ENCODE data around the gene PIGN. TPM values are rescaled to one million over a fixed set of nuclear protein-coding genes. Genes with fewer than 3 reads are reported as not detected.

Gene PIGN
- total and polyA plus RNA-seq, 2 of the 8 experiments (the other 6 are each of a cell fraction or from before 2014, with no cell fraction given) = 20.9 to 26.3 TPM

- Histone ChIP-seq H3K4ac (replicated peaks; ENCODE audit: insufficient read length, low read depth, low read length) (no peak overlapping the region), H2BK5ac (ENCODE audit: low read depth, low read length) (no peak overlapping the region), H3K36me3 (ENCODE audit: control insufficient read depth in 2 of 4, insufficient read depth in 4 of 4, low read length in 3 of 4) (no peaks in the 10 kb centered on the region; a peak in 1 of 8 replicates), H3K56ac (replicated peaks; ENCODE audit: insufficient read length, low read depth, low read length) (no peak overlapping the region), H3K18ac (ENCODE audit: extremely low read depth, low read length) (no peak overlapping the region), H4K20me1 (replicated peaks in 1 of 2; ENCODE audit: control insufficient read depth in 1 of 2, insufficient read depth in 2 of 2, low read length in 2 of 2) (no peaks in the 10 kb centered on the region), H3K79me2 (ENCODE audit: control insufficient read depth in 1 of 2, insufficient read depth in 2 of 2, low read length in 2 of 2) (no peaks in the 10 kb centered on the region), H4K91ac (replicated peaks; ENCODE audit: insufficient read length, low read length) (no peak overlapping the region), H3K4me3 (ENCODE audit: extremely low read depth in 1 of 4, insufficient read depth in 2 of 4, low read depth in 3 of 4, low read length in 4 of 4) (no peak overlapping the region), H2BK20ac (ENCODE audit: low read length) (no peak overlapping the region), H3K9me3 (ENCODE audit: insufficient read depth in 2 of 2, low read depth in 1 of 2, low read length in 1 of 2) (no peaks in the 10 kb centered on the region), H3K4me1 (replicated peaks in 1 of 4; ENCODE audit: control insufficient read depth in 3 of 4, insufficient read depth in 4 of 4, low read length in 3 of 4) (no peaks in the 10 kb centered on the region), H3K23me2 (ENCODE audit: low read depth, low read length) (no peaks in the 10 kb centered on the region), H3K27me3 (replicated peaks in 1 of 4; ENCODE audit: control insufficient read depth in 3 of 4, extremely low read depth in 1 of 4, insufficient read depth in 3 of 4, low read length in 3 of 4) (no peaks in the 10 kb centered on the region), H2AK5ac (ENCODE audit: low read depth, low read length) (no peak overlapping the region), H3K14ac (ENCODE audit: insufficient read length) (no peak overlapping the region), H2AFZ (ENCODE audit: low read length) (no peak overlapping the region), H2BK120ac (replicated peaks; ENCODE audit: low read depth, low read length) (no peak overlapping the region), H3K9ac (replicated peaks in 1 of 4; ENCODE audit: extremely low read depth in 1 of 4, low read depth in 3 of 4, low read length in 3 of 4) (no peak overlapping the region), H2BK15ac (ENCODE audit: low read length) (no peak overlapping the region), H3K4me2 (ENCODE audit: insufficient read depth in 1 of 2, low read depth in 2 of 2, low read length in 2 of 2) (no peak overlapping the region), H3K27ac (ENCODE audit: low read depth, low read length) (no peak overlapping the region), H2BK12ac (ENCODE audit: low read depth, low read length) (no peak overlapping the region), H3K23ac (ENCODE audit: insufficient read length) (no peak overlapping the region), H3K79me1 (ENCODE audit: low read depth, low read length) (no peaks in the 10 kb centered on the region), H4K5ac (ENCODE audit: insufficient read length, low read depth, low read length) (no peak overlapping the region), H4K8ac (ENCODE audit: extremely low read depth, insufficient read depth, low read length) (no peak overlapping the region)
- 88 to 100% methylated on average over 1 of the region's 1 CpG for WGBS, 2 experiments (ENCODE audit: extremely low coverage in 1 of 2, insufficient coverage in 1 of 2, insufficient read length in 1 of 2, insufficient replicate concordance in 2 of 2, low coverage in 1 of 2, low lambda C conversion rate in 2 of 2, missing lambda C conversion rate in 1 of 2)
- FAIRE-seq = no peak
- ChIA-PET POLR2A (ENCODE audit: partially characterized antibody) (no interaction called here), CTCF (ENCODE audit: partially characterized antibody) (no interaction called here)
- no peak for DNase-seq (ENCODE audit: low read depth in 1 of 2, low spot score in 2 of 2)
- TF ChIP-seq BRCA1 (IDR thresholded peaks at IDR 0.05; ENCODE audit: low read depth, low read length) = no peak
- no peak for TF ChIP-seq TBP (IDR thresholded peaks at IDR 0.05; ENCODE audit: low read depth, low read length)
- TF ChIP-seq ATF2 (IDR thresholded peaks at IDR 0.05; ENCODE audit: low read length) = no peak
- no peak for TF ChIP-seq RXRA (IDR thresholded peaks at IDR 0.05; ENCODE audit: insufficient read depth, low read depth, low read length)
- TF ChIP-seq POLR2A (IDR thresholded peaks at IDR 0.05; ENCODE audit: control extremely low read depth in 1 of 2, low read depth in 2 of 2, low read length in 2 of 2) = no peak
- no peak for TF ChIP-seq KDM4A (IDR thresholded peaks at IDR 0.05; ENCODE audit: low read depth, low read length, severe bottlenecking)
- TF ChIP-seq TEAD4 (IDR thresholded peaks at IDR 0.05; ENCODE audit: low read depth, low read length) = no peak
- TF ChIP-seq SP4 (IDR thresholded peaks at IDR 0.05; ENCODE audit: low read length) = no peak
- TF ChIP-seq CTCF (IDR thresholded peaks at IDR 0.05; ENCODE audit: control extremely low read depth in 1 of 3, insufficient read depth in 1 of 3, low read depth in 1 of 3, low read length in 3 of 3) = no peak
- no peak for TF ChIP-seq CTBP2 (IDR thresholded peaks at IDR 0.05; ENCODE audit: borderline replicate concordance, insufficient read depth, insufficient read length, low read length)
- TF ChIP-seq KDM5A (IDR thresholded peaks at IDR 0.05; ENCODE audit: low read length) = no peak
- TF ChIP-seq YY1 (IDR thresholded peaks at IDR 0.05; ENCODE audit: low read depth, low read length) = no peak
Observed at GRCh38 chr18:62157843-62158242, 29.0 kb downstream of the PIGN start.

Data from H1 (cell line).